K562 (cell line): Measurements from ENCODE around the gene ACP6. TPM values are rescaled to one million over a fixed set of nuclear protein-coding genes. Genes with fewer than 3 reads are reported as not detected.

ENCODE experiments used
- AFF4 ChIP-seq: sonication (generic); formaldehyde crosslinking; IDR thresholded peaks from 2 replicates; pipeline ENCODE4 v1.8.0; 2023; ENCODE audit warnings: mild to moderate bottlenecking, missing genetic modification reagents
- ATF6 ChIP-seq: sonication (generic); formaldehyde crosslinking; IDR thresholded peaks from 2 replicates; pipeline ENCODE4 v1.4.0; 2020; ENCODE audit warnings: mild to moderate bottlenecking, missing genetic modification reagents
- PHB2 ChIP-seq: fragments of 450-650 bp; IDR thresholded peaks from 2 replicates; pipeline ENCODE4 v1.6.1; 2017; ENCODE audit warnings: low read depth
- POLR2G ChIP-seq: fragments of 200-400 bp; formaldehyde crosslinking; IDR thresholded peaks from 2 replicates; pipeline ENCODE4 v1.6.1; 2017; ENCODE audit warnings: low read depth, mild to moderate bottlenecking, antibody characterized with exemption, low read length, moderate library complexity
- REST ChIP-seq, 2 experiments: fragments of 450-650 bp; formaldehyde crosslinking in 1 of 2; IDR thresholded peaks; 2 replicates each; pipeline versions ENCODE4 v1.4.0 to v1.6.1; 2014 to 2020; ENCODE audit warnings: mild to moderate bottlenecking in 2 of 2, borderline replicate concordance in 1 of 2, low read depth in 1 of 2
- TEAD1 ChIP-seq, 2 experiments: fragments of 450-650 bp in 1 of 2; sonication (generic) in 1 of 2; formaldehyde crosslinking; IDR thresholded peaks; 2 replicates each; pipeline versions ENCODE4 v1.4.0 to v1.8.0; 2020 to 2022; ENCODE audit warnings: mild to moderate bottlenecking in 2 of 2, missing genetic modification reagents in 1 of 2
- THAP12 ChIP-seq: fragments of 250-450 bp; sonication (Bioruptor Pico); IDR thresholded peaks from 2 replicates; pipeline ENCODE4 v1.9.0; 2021; ENCODE audit warnings: mild to moderate bottlenecking, inconsistent platforms
- USF1 ChIP-seq: sonication (generic); formaldehyde crosslinking; IDR thresholded peaks from 2 replicates; pipeline ENCODE4 v1.9.0; 2022; ENCODE audit warnings: mild to moderate bottlenecking, missing genetic modification reagents
- polyA plus RNA-seq, 8 experiments: library from polyadenylated mRNA; depleted of rRNA in 4 of 8; stranded (reverse) in 5 of 8; unstranded in 3 of 8; fragments of >200 nt; fragmentation: Nextera tagmentation in 2 of 8; fragmentation: Illumina TruSeq in 1 of 8; extraction: Ambion mirVana in 2 of 8; extraction: Trizol in 1 of 8; gene quantifications; 2 replicates each; pipeline versions ENCODE4 v1.2.1 to v1.2.3, GENCODE V29; 2011 to 2014; ENCODE audit warnings: inconsistent platforms in 1 of 8, missing spikeins in 1 of 8
- total RNA-seq, 7 experiments: library from RNA; depleted of rRNA in 6 of 7; stranded (reverse); fragments of >200 nt in 6 of 7; fragmentation: Illumina TruSeq in 2 of 7; extraction: Trizol in 2 of 7; gene quantifications; 2 replicates each; pipeline versions ENCODE4 v1.2.1 to v1.2.3, GENCODE V29; 2011 to 2021; ENCODE audit warnings: low replicate concordance in 1 of 7

The ACP6 gene
- total and polyA plus RNA-seq, 9 of the 15 experiments (the other 6 are each of a cell fraction or from before 2014, with no cell fraction given): 0.05 to 1.4 (median 0.49) TPM

GRCh38 chr1:147627435-147628110 is 42.8 kb downstream of the ACP6 start (continued):
- TF ChIP-seq THAP12 (CRISPR knock-in tag) (no peak), ATF6 (CRISPR knock-in tag) (no peak), PHB2 (no peak), POLR2G (no peak), TEAD1 (CRISPR knock-in tag; IDR thresholded peaks at IDR 0.05) (no peak), REST (IDR thresholded peaks at IDR 0.05; ENCODE audit: borderline replicate concordance) (peak; percentile 32; the same call in 1 of the 2 replicates), REST (CRISPR knock-in tag; IDR thresholded peaks at IDR 0.05; ENCODE audit: low read depth) (no peak), USF1 (CRISPR knock-in tag) (no peak), AFF4 (no peak)
